HL-60 (cell line): Measurements from ENCODE around the gene ENOX1.

Experiments
- GABPA ChIP-seq: IDR thresholded peaks from 2 replicates; pipeline ENCODE4 v1.6.1; 2012; ENCODE audit warnings: low read depth
- POLR2AphosphoS5 ChIP-seq: IDR thresholded peaks from 2 replicates; pipeline ENCODE4 v1.6.1; 2012; ENCODE audit warnings: low read depth
- SPI1 ChIP-seq: IDR thresholded peaks from 2 replicates; pipeline ENCODE4 v1.6.1; 2012; ENCODE audit warnings: low read depth, mild to moderate bottlenecking, borderline replicate concordance
- TF ChIP-seq, protein P1 (sequence below): IDR thresholded peaks from one replicate; pipeline ENCODE4 v1.5.1; 2011; ENCODE audit warnings: low read length, control low read depth, inconsistent platforms; ENCODE audit not compliant: insufficient read depth
- TF ChIP-seq, protein P2 (sequence below): IDR thresholded peaks from 2 replicates; pipeline ENCODE4 v1.6.1; 2012; ENCODE audit warnings: low read depth; ENCODE audit not compliant: insufficient replicate concordance

DNA sequence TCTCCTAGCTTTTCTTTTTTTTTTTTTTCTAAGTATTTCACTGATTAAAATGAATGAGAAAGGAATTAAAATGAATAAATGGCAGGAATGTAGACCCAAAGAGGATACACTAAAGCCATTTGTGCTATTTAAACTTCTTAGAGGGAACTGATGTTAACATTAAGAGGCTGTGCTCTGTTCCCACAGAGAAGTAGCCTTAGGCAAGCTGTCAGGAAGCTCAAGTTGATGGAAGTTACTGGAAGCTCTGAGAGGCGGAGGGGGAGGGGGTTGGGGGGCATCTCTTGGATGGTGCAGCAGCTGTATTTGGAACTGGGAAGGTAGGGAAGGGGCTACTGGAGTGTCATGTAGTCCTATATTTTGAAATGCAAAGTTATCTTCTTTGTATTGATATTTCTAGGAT, 595.2 kb downstream of the ENOX1 start:
- TF ChIP-seq, protein P1, sequence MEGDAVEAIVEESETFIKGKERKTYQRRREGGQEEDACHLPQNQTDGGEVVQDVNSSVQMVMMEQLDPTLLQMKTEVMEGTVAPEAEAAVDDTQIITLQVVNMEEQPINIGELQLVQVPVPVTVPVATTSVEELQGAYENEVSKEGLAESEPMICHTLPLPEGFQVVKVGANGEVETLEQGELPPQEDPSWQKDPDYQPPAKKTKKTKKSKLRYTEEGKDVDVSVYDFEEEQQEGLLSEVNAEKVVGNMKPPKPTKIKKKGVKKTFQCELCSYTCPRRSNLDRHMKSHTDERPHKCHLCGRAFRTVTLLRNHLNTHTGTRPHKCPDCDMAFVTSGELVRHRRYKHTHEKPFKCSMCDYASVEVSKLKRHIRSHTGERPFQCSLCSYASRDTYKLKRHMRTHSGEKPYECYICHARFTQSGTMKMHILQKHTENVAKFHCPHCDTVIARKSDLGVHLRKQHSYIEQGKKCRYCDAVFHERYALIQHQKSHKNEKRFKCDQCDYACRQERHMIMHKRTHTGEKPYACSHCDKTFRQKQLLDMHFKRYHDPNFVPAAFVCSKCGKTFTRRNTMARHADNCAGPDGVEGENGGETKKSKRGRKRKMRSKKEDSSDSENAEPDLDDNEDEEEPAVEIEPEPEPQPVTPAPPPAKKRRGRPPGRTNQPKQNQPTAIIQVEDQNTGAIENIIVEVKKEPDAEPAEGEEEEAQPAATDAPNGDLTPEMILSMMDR: no peak
- no peak for TF ChIP-seq POLR2AphosphoS5
- TF ChIP-seq, protein P2, sequence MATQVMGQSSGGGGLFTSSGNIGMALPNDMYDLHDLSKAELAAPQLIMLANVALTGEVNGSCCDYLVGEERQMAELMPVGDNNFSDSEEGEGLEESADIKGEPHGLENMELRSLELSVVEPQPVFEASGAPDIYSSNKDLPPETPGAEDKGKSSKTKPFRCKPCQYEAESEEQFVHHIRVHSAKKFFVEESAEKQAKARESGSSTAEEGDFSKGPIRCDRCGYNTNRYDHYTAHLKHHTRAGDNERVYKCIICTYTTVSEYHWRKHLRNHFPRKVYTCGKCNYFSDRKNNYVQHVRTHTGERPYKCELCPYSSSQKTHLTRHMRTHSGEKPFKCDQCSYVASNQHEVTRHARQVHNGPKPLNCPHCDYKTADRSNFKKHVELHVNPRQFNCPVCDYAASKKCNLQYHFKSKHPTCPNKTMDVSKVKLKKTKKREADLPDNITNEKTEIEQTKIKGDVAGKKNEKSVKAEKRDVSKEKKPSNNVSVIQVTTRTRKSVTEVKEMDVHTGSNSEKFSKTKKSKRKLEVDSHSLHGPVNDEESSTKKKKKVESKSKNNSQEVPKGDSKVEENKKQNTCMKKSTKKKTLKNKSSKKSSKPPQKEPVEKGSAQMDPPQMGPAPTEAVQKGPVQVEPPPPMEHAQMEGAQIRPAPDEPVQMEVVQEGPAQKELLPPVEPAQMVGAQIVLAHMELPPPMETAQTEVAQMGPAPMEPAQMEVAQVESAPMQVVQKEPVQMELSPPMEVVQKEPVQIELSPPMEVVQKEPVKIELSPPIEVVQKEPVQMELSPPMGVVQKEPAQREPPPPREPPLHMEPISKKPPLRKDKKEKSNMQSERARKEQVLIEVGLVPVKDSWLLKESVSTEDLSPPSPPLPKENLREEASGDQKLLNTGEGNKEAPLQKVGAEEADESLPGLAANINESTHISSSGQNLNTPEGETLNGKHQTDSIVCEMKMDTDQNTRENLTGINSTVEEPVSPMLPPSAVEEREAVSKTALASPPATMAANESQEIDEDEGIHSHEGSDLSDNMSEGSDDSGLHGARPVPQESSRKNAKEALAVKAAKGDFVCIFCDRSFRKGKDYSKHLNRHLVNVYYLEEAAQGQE: no peak
- no peak for TF ChIP-seq GABPA
- no peak for TF ChIP-seq SPI1
